OCI-LY1 (cell line): Measurements from ENCODE around the gene GDAP1L1.

Source experiments
- H2AFZ ChIP-seq: fragments of 200-600 bp; sonication (generic), shearing (Covaris generic); 2 replicates; pipeline ENCODE4 v1.6.0; 2014; ENCODE audit warnings: antibody characterized with exemption, mild to moderate bottlenecking, low read length
- H3F3A ChIP-seq: fragments of 200-600 bp; sonication (generic), shearing (Covaris generic); 2 replicates; pipeline ENCODE4 v1.6.0; 2014; ENCODE audit warnings: mild to moderate bottlenecking, antibody characterized with exemption, low read length, moderate library complexity; ENCODE audit not compliant: insufficient read depth
- H3K27ac ChIP-seq: fragments of 200-600 bp; sonication (generic); 2 replicates; pipeline ENCODE4 v1.5.1; 2014; ENCODE audit warnings: low read length, mixed run types, mild to moderate bottlenecking, low read depth; ENCODE audit not compliant: poor library complexity, severe bottlenecking
- H3K27me3 ChIP-seq: fragments of 200-600 bp; sonication (generic); 2 replicates; pipeline ENCODE4 v1.6.0; 2014; ENCODE audit warnings: antibody characterized with exemption, mild to moderate bottlenecking, low read length, moderate library complexity; ENCODE audit not compliant: insufficient read depth
- H3K36me3 ChIP-seq: fragments of 200-600 bp; sonication (generic); 2 replicates; pipeline ENCODE4 v1.6.1; 2014; ENCODE audit warnings: mild to moderate bottlenecking, antibody characterized with exemption, low read length, moderate library complexity, mixed read lengths; ENCODE audit not compliant: insufficient read depth
- H3K4me1 ChIP-seq: fragments of 200-600 bp; sonication (generic); 2 replicates; pipeline ENCODE4 v1.5.1; 2014; ENCODE audit warnings: mild to moderate bottlenecking, low read length, moderate library complexity; ENCODE audit not compliant: insufficient read depth, severe bottlenecking
- H3K4me2 ChIP-seq: fragments of 200-600 bp; sonication (generic), shearing (Covaris generic); 2 replicates; pipeline ENCODE4 v1.6.1; 2014; ENCODE audit warnings: low read length
- H3K4me3 ChIP-seq: fragments of 200-600 bp; sonication (generic); 2 replicates; pipeline ENCODE4 v1.5.1; 2014; ENCODE audit warnings: low read length, low read depth, mild to moderate bottlenecking, mixed read lengths; ENCODE audit not compliant: poor library complexity, severe bottlenecking
- H3K79me2 ChIP-seq: fragments of 200-600 bp; shearing (Covaris generic); 2 replicates; pipeline ENCODE4 v1.6.1; 2016; ENCODE audit warnings: mixed run types, low read length, mixed read lengths; ENCODE audit not compliant: insufficient read depth
- H3K9ac ChIP-seq: fragments of 200-600 bp; sonication (generic), shearing (Covaris generic); 2 replicates; pipeline ENCODE4 v1.6.1; 2014; ENCODE audit warnings: mild to moderate bottlenecking, low read length, mixed read lengths
- H3K9me2 ChIP-seq: fragments of 200-600 bp; sonication (generic), shearing (Covaris generic); 2 replicates; pipeline ENCODE4 v1.6.1; 2014; ENCODE audit warnings: low read depth, mild to moderate bottlenecking, low read length, mixed read lengths
- H3K9me3 ChIP-seq: fragments of 200-600 bp; shearing (Covaris generic); 2 replicates; pipeline ENCODE4 v1.6.1; 2014; ENCODE audit warnings: low read length, mixed read lengths
- H4K20me1 ChIP-seq: fragments of 200-600 bp; sonication (generic), shearing (Covaris generic); 2 replicates; pipeline ENCODE4 v1.6.0; 2016; ENCODE audit warnings: mild to moderate bottlenecking, low read length; ENCODE audit not compliant: insufficient read depth
- EZH2 ChIP-seq: fragments of 200-600 bp; sonication (generic), shearing (Covaris generic); IDR thresholded peaks from 2 replicates; pipeline ENCODE4 v1.8.0; 2017; ENCODE audit warnings: borderline replicate concordance, mixed run types, mild to moderate bottlenecking, antibody characterized with exemption, low read length, moderate library complexity, mixed read lengths
- TF ChIP-seq, protein P1 (sequence below): fragments of 200-600 bp; sonication (generic), shearing (Covaris generic); IDR thresholded peaks from 2 replicates; pipeline ENCODE4 v1.5.1; 2017; ENCODE audit warnings: mild to moderate bottlenecking, antibody characterized with exemption, low read length, moderate library complexity, mixed read lengths

Gene GDAP1L1

DNA sequence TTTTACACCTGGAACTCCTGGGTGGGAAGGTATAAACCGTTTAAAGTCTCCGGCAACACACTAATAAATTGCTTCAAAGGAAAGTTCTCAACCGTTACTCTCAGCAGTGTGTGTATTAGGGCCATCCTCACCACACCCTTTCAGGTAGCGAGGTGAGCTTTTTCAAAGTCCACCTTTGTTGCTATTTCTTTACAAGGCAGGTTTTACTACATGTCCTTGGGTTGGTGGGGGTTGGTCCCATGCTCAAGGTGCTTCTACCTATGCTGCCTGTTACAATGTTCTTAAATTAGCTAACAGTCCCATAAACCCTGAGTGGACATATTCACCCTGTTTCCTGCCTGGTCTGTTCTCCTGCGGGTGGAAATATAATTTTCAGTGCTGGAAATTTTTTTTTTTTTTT lies 23.4 kb upstream of the GDAP1L1 start:
- H3K9me2 ChIP-seq = no peaks in the 10 kb centered on the region
- H3K36me3 ChIP-seq = no peaks in the 10 kb centered on the region
- no peak overlapping the region for H3K9ac ChIP-seq
- H3K9me3 ChIP-seq = no peaks in the 10 kb centered on the region
- no peak overlapping the region for H3K4me2 ChIP-seq
- no peaks in the 10 kb centered on the region for H3K4me1 ChIP-seq
- H3K4me3 ChIP-seq = no peak overlapping the region
- H3K27me3 ChIP-seq = no peaks in the 10 kb centered on the region
- H2AFZ ChIP-seq = no peak overlapping the region
- no peak overlapping the region for H3K27ac ChIP-seq
- no peak for TF ChIP-seq EZH2
- TF ChIP-seq, protein P1, sequence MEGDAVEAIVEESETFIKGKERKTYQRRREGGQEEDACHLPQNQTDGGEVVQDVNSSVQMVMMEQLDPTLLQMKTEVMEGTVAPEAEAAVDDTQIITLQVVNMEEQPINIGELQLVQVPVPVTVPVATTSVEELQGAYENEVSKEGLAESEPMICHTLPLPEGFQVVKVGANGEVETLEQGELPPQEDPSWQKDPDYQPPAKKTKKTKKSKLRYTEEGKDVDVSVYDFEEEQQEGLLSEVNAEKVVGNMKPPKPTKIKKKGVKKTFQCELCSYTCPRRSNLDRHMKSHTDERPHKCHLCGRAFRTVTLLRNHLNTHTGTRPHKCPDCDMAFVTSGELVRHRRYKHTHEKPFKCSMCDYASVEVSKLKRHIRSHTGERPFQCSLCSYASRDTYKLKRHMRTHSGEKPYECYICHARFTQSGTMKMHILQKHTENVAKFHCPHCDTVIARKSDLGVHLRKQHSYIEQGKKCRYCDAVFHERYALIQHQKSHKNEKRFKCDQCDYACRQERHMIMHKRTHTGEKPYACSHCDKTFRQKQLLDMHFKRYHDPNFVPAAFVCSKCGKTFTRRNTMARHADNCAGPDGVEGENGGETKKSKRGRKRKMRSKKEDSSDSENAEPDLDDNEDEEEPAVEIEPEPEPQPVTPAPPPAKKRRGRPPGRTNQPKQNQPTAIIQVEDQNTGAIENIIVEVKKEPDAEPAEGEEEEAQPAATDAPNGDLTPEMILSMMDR = no peak
- no peaks in the 10 kb centered on the region for H4K20me1 ChIP-seq
- no peaks in the 10 kb centered on the region for H3K79me2 ChIP-seq
- no peaks in the 10 kb centered on the region for H3F3A ChIP-seq

DNA sequence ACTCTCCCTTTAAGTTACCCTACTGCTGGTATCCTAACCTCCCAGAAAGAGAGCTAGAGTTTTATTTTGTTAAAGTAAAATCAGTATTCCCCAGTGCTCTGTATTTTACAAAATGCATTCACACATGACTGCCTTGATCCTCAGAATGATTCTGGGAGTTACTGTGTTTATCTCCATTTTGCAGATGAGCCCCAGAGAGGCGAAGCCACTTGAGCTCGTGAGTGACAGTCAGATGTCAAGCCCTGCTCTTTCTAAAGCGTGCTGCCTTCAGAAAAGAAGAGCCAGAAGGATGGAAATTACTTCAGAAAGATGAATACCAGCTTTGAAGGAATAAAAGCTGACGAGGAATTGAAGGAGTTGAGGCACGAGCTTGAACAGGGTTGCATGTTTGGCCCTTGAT lies 22.5 kb upstream of the GDAP1L1 start:
- no peak for TF ChIP-seq EZH2
- TF ChIP-seq, protein P1 = no peak
- no peaks in the 10 kb centered on the region for H3K79me2 ChIP-seq
- H3K9me2 ChIP-seq = no peaks in the 10 kb centered on the region
- no peaks in the 10 kb centered on the region for H3K36me3 ChIP-seq
- no peaks in the 10 kb centered on the region for H3K27me3 ChIP-seq
- no peak overlapping the region for H2AFZ ChIP-seq
- H3K4me2 ChIP-seq = no peak overlapping the region
- H3F3A ChIP-seq = no peaks in the 10 kb centered on the region
- no peaks in the 10 kb centered on the region for H3K9me3 ChIP-seq
- H3K4me3 ChIP-seq = no peak overlapping the region
- no peak overlapping the region for H3K9ac ChIP-seq
- H3K27ac ChIP-seq = no peak overlapping the region
- H4K20me1 ChIP-seq = no peaks in the 10 kb centered on the region
- H3K4me1 ChIP-seq = no peaks in the 10 kb centered on the region

DNA sequence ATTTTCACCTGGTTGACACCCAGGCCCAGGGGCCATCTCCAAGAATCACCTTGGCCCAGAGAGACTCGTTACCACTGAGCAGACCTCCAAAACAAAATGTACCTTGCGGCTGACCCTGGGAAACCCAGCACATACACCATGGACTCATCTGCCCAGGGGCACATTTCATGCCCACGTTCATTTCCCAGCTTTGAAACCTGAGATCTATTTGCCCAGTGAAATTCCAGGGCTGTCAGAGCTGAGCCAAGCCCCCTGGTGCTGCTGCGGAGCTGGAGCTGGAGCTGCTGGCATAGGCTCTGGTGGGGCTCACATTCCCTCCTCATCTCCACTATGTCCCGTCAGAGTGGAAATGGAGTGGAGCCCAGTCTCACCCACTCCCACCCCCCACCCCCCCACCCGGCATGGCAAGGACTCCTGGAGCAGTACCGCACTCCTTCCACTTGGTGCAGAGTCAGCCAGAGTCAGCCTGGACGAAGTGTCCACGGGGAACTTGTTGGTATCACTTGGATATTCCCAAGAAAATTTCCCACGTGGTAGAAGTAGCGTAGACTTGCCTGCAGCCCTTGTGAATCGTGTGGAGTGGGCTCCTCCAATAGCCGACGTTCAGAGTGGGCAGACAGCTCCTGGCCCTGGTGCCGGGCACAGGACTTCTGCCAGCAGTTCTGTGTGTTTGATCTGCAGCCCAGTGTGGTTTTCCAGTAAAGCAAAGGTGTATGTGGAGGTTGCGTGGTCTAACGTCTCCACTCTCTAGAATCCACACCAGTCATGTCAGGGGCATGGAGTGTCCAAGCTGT lies 18.4 kb upstream of the GDAP1L1 start:
- Histone ChIP-seq H3K9me2 (no peaks in the 10 kb centered on the region), H3F3A (no peaks in the 10 kb centered on the region), H3K4me2 (no peak overlapping the region)

More for the DNA sequence above, 18.4 kb upstream of the GDAP1L1 start:
- H3K27me3 ChIP-seq = no peaks in the 10 kb centered on the region
- no peak overlapping the region for H3K27ac ChIP-seq
- H4K20me1 ChIP-seq = no peaks in the 10 kb centered on the region
- no peaks in the 10 kb centered on the region for H3K79me2 ChIP-seq
- H2AFZ ChIP-seq = no peak overlapping the region
- H3K4me1 ChIP-seq = no peaks in the 10 kb centered on the region
- no peak overlapping the region for H3K9ac ChIP-seq
- no peaks in the 10 kb centered on the region for H3K36me3 ChIP-seq
- no peak overlapping the region for H3K4me3 ChIP-seq
- H3K9me3 ChIP-seq = no peaks in the 10 kb centered on the region
- no peak for TF ChIP-seq EZH2
- TF ChIP-seq, protein P1 = no peak
